ENCODE data around the gene TEF. TPM values are rescaled to one million over a fixed set of nuclear protein-coding genes. Genes with fewer than 3 reads are reported as not detected.

TEF gene
- 10 to 100 TPM in 2 of 4 donors, 1 to 10 TPM in 2; 6.1 to 11.8 (median 9.4) TPM for polyA plus RNA-seq
- long read RNA-seq, donor 1, full-length matches to known transcripts = 1 of 1 reads
- long read RNA-seq, donor 1, partial matches to known transcripts = 0 of 1 reads
- long read RNA-seq, donor 1, other reads (novel, unspliced or antisense) = 0 of 1 reads
- long read RNA-seq, donor 2 = 0 reads
- long read RNA-seq, donor 3 = 0 reads
- long read RNA-seq, donor 4 = 0 reads
- long read RNA-seq, donor 5 = 0 reads
- long read RNA-seq, donor 6, full-length matches to known transcripts = 1 of 1 reads
- long read RNA-seq, donor 6, partial matches to known transcripts = 0 of 1 reads
- long read RNA-seq, donor 6, other reads (novel, unspliced or antisense) = 0 of 1 reads
- long read RNA-seq, donor 7, full-length matches to known transcripts = 4 of 4 reads
- long read RNA-seq, donor 7, partial matches to known transcripts = 0 of 4 reads
- long read RNA-seq, donor 7, other reads (novel, unspliced or antisense) = 0 of 4 reads
- long read RNA-seq, donor 8 = 0 reads
- long read RNA-seq, donor 9 = 0 reads
- long read RNA-seq, donor 10, full-length matches to known transcripts = 2 of 10 reads
- long read RNA-seq, donor 10, partial matches to known transcripts = 8 of 10 reads
- long read RNA-seq, donor 10, other reads (novel, unspliced or antisense) = 0 of 10 reads

GRCh38 chr22:41381329-41382097 is at the start of gene TEF:
TSS of gene TEF (plus strand) at chr22:41381942. CDS start at chr22:41382045, 103 bp downstream.
- Histone ChIP-seq H3K9me3 (ENCODE audit: control insufficient read depth in 2 of 2, insufficient read depth in 1 of 2, low read depth in 1 of 2, low read length in 1 of 2) (no peaks in the 10 kb centered on the region), H3K4me1 (ENCODE audit: control insufficient read depth in 3 of 3, insufficient read depth in 2 of 3, low read depth in 1 of 3, low read length in 2 of 3) (peaks cover 0 to 28% (median 0%) of the 10 kb centered on the region in 3 donors), H3K36me3 (ENCODE audit: control insufficient read depth in 3 of 3, insufficient read depth in 2 of 3, low read depth in 1 of 3, low read length in 3 of 3) (peaks cover 0 to 3% (median 0%) of the 10 kb centered on the region in 3 donors), H3K4me3 (ENCODE audit: low read depth in 1 of 3, low read length in 3 of 3) (peak within 1 kb of the TSS; percentile 50 to 92 (median 64)), H3K27ac (ENCODE audit: low read depth in 1 of 3, low read length in 2 of 3) (peak within 1 kb of the TSS; percentile 96 to 100 (median 97)), H3K27me3 (ENCODE audit: control insufficient read depth in 3 of 3, insufficient read depth in 3 of 3, low read length in 3 of 3) (no peaks in the 10 kb centered on the region)
- peak; percentile 98 to 99 for DNase-seq
- FAIRE-seq = no peak
- WGBS, 3 donors = 0% methylated on average over 57 to 84 of the region's 84 CpGs

- Histone ChIP-seq H3K27ac (ENCODE audit: low read depth in 1 of 3, low read length in 2 of 3) (no peak overlapping the region), H3K4me3 (ENCODE audit: low read depth in 1 of 3, low read length in 3 of 3) (no peak overlapping the region), H3K27me3 (ENCODE audit: control insufficient read depth in 3 of 3, insufficient read depth in 3 of 3, low read length in 3 of 3) (no peaks in the 10 kb centered on the region), H3K4me1 (ENCODE audit: control insufficient read depth in 3 of 3, insufficient read depth in 2 of 3, low read depth in 1 of 3, low read length in 2 of 3) (no peaks in the 10 kb centered on the region), H3K9me3 (ENCODE audit: control insufficient read depth in 2 of 2, insufficient read depth in 1 of 2, low read depth in 1 of 2, low read length in 1 of 2) (no peaks in the 10 kb centered on the region), H3K36me3 (ENCODE audit: control insufficient read depth in 3 of 3, insufficient read depth in 2 of 3, low read depth in 1 of 3, low read length in 3 of 3) (peaks cover 16 to 89% (median 21%) of the 10 kb centered on the region in 3 donors)
- no peak for DNase-seq
- no peak for FAIRE-seq
- 91 to 93% (median 92%) methylated on average over 15 of the region's 15 CpGs for WGBS, 3 donors
Measured at GRCh38 chr22:41332217-41332939, 49.4 kb upstream of the TEF start.

GRCh38 chr22:41333806-41334205 is 47.9 kb upstream of the TEF start:
- Histone ChIP-seq H3K27ac (ENCODE audit: low read depth in 1 of 3, low read length in 2 of 3) (no peak overlapping the region), H3K4me3 (ENCODE audit: low read depth in 1 of 3, low read length in 3 of 3) (no peak overlapping the region), H3K4me1 (ENCODE audit: control insufficient read depth in 3 of 3, insufficient read depth in 2 of 3, low read depth in 1 of 3, low read length in 2 of 3) (no peaks in the 10 kb centered on the region), H3K9me3 (ENCODE audit: control insufficient read depth in 2 of 2, insufficient read depth in 1 of 2, low read depth in 1 of 2, low read length in 1 of 2) (no peaks in the 10 kb centered on the region), H3K27me3 (ENCODE audit: control insufficient read depth in 3 of 3, insufficient read depth in 3 of 3, low read length in 3 of 3) (no peaks in the 10 kb centered on the region), H3K36me3 (ENCODE audit: control insufficient read depth in 3 of 3, insufficient read depth in 2 of 3, low read depth in 1 of 3, low read length in 3 of 3) (peaks cover 10 to 87% (median 14%) of the 10 kb centered on the region in 3 donors)
- DNase-seq (no peak), FAIRE-seq (no peak)
- 95 to 100% (median 97%) methylated on average over 3 of the region's 3 CpGs for WGBS, 3 donors

- no peaks in the 10 kb centered on the region for H3K27me3 ChIP-seq (ENCODE audit: control insufficient read depth in 3 of 3, insufficient read depth in 3 of 3, low read length in 3 of 3)
- peaks cover 10 to 88% (median 17%) of the 10 kb centered on the region in 3 donors for H3K36me3 ChIP-seq (ENCODE audit: control insufficient read depth in 3 of 3, insufficient read depth in 2 of 3, low read depth in 1 of 3, low read length in 3 of 3)
- no peak for FAIRE-seq
- H3K4me1 ChIP-seq (ENCODE audit: control insufficient read depth in 3 of 3, insufficient read depth in 2 of 3, low read depth in 1 of 3, low read length in 2 of 3) = no peaks in the 10 kb centered on the region
- no peak overlapping the region for H3K4me3 ChIP-seq (ENCODE audit: low read depth in 1 of 3, low read length in 3 of 3)
- 89 to 100% (median 94%) methylated on average over 3 of the region's 3 CpGs for WGBS, 3 donors
- DNase-seq = no peak
- no peak overlapping the region for H3K27ac ChIP-seq (ENCODE audit: low read depth in 1 of 3, low read length in 2 of 3)
- no peaks in the 10 kb centered on the region for H3K9me3 ChIP-seq (ENCODE audit: control insufficient read depth in 2 of 2, insufficient read depth in 1 of 2, low read depth in 1 of 2, low read length in 1 of 2)
Measured at GRCh38 chr22:41334215-41334614, 47.5 kb upstream of the TEF start.

GRCh38 chr22:41334951-41335635 is 46.6 kb upstream of the TEF start:
- 95 to 98% (median 97%) methylated on average over 11 of the region's 11 CpGs for WGBS, 3 donors
- H3K4me1 ChIP-seq (ENCODE audit: control insufficient read depth in 3 of 3, insufficient read depth in 2 of 3, low read depth in 1 of 3, low read length in 2 of 3) = no peaks in the 10 kb centered on the region
- no peak overlapping the region for H3K4me3 ChIP-seq (ENCODE audit: low read depth in 1 of 3, low read length in 3 of 3)
- no peaks in the 10 kb centered on the region for H3K27me3 ChIP-seq (ENCODE audit: control insufficient read depth in 3 of 3, insufficient read depth in 3 of 3, low read length in 3 of 3)
- peaks cover 14 to 88% (median 16%) of the 10 kb centered on the region in 3 donors for H3K36me3 ChIP-seq (ENCODE audit: control insufficient read depth in 3 of 3, insufficient read depth in 2 of 3, low read depth in 1 of 3, low read length in 3 of 3)
- H3K9me3 ChIP-seq (ENCODE audit: control insufficient read depth in 2 of 2, insufficient read depth in 1 of 2, low read depth in 1 of 2, low read length in 1 of 2) = no peaks in the 10 kb centered on the region
- no peak for FAIRE-seq
- no peak overlapping the region for H3K27ac ChIP-seq (ENCODE audit: low read depth in 1 of 3, low read length in 2 of 3)
- DNase-seq = no peak

GRCh38 chr22:41338614-41339212 is 43.0 kb upstream of the TEF start:
- WGBS, 3 donors = 84 to 94% (median 93%) methylated on average over 12 to 14 of the region's 14 CpGs
- Histone ChIP-seq H3K9me3 (ENCODE audit: control insufficient read depth in 2 of 2, insufficient read depth in 1 of 2, low read depth in 1 of 2, low read length in 1 of 2) (no peaks in the 10 kb centered on the region), H3K4me1 (ENCODE audit: control insufficient read depth in 3 of 3, insufficient read depth in 2 of 3, low read depth in 1 of 3, low read length in 2 of 3) (peaks cover 0 to 6% (median 0%) of the 10 kb centered on the region in 3 donors), H3K36me3 (ENCODE audit: control insufficient read depth in 3 of 3, insufficient read depth in 2 of 3, low read depth in 1 of 3, low read length in 3 of 3) (peaks cover 8 to 87% (median 14%) of the 10 kb centered on the region in 3 donors), H3K27ac (ENCODE audit: low read depth in 1 of 3, low read length in 2 of 3) (no peak overlapping the region), H3K4me3 (ENCODE audit: low read depth in 1 of 3, low read length in 3 of 3) (no peak overlapping the region), H3K27me3 (ENCODE audit: control insufficient read depth in 3 of 3, insufficient read depth in 3 of 3, low read length in 3 of 3) (no peaks in the 10 kb centered on the region)
- FAIRE-seq (no peak), DNase-seq (no peak)

GRCh38 chr22:41339823-41340222 is 41.9 kb upstream of the TEF start:
- FAIRE-seq = no peak
- Histone ChIP-seq H3K36me3 (ENCODE audit: control insufficient read depth in 3 of 3, insufficient read depth in 2 of 3, low read depth in 1 of 3, low read length in 3 of 3) (peaks cover 13 to 87% (median 25%) of the 10 kb centered on the region in 3 donors), H3K9me3 (ENCODE audit: control insufficient read depth in 2 of 2, insufficient read depth in 1 of 2, low read depth in 1 of 2, low read length in 1 of 2) (no peaks in the 10 kb centered on the region), H3K27me3 (ENCODE audit: control insufficient read depth in 3 of 3, insufficient read depth in 3 of 3, low read length in 3 of 3) (no peaks in the 10 kb centered on the region), H3K27ac (ENCODE audit: low read depth in 1 of 3, low read length in 2 of 3) (no peak overlapping the region), H3K4me1 (ENCODE audit: control insufficient read depth in 3 of 3, insufficient read depth in 2 of 3, low read depth in 1 of 3, low read length in 2 of 3) (peaks cover 0 to 15% (median 0%) of the 10 kb centered on the region in 3 donors), H3K4me3 (ENCODE audit: low read depth in 1 of 3, low read length in 3 of 3) (no peak overlapping the region)
- 94 to 96% (median 94%) methylated on average over 18 of the region's 18 CpGs for WGBS, 3 donors
- DNase-seq = no peak
